ENCODE results near the gene GAPT.
"Not testable (repeated sequence)": the region's sequence is repeated elsewhere in the genome, so short reads cannot be mapped to it uniquely, and the experiment has no call there.

GAPT gene

GRCh38 chr5:58497386-58497785 lies 6.2 kb downstream of the GAPT start:
- intact Hi-C loops (cut with DNase I): loop anchor here (5.0 kb wide), 1 partner anchor 355 kb away; no protein-coding TSS in a partner anchor
- no peak for DNase-seq

GRCh38 chr5:58497921-58498320 lies 6.7 kb downstream of the GAPT start:
- DNase-seq: no peak
- intact Hi-C loops (cut with DNase I): loop anchor here (5.0 kb wide), 1 partner anchor 354 kb away; no protein-coding TSS in a partner anchor

- intact Hi-C loops (cut with DNase I): loop anchor here (5.0 kb wide), 1 partner anchor 354 kb away; no protein-coding TSS in a partner anchor
- DNase-seq: peak in 38 of 42 donors; percentile 8 to 85 (median 56)
Observed at GRCh38 chr5:58498340-58498942, 7.2 kb downstream of the GAPT start.

- intact Hi-C loops (cut with DNase I): loop anchor here (5.0 kb wide), 1 partner anchor 353 kb away; no protein-coding TSS in a partner anchor
- no peak for DNase-seq
Observed at GRCh38 chr5:58499231-58499630, 8.0 kb downstream of the GAPT start.

- intact Hi-C loops (cut with DNase I): loop anchor here (5.0 kb wide), 1 partner anchor 352 kb away; no protein-coding TSS in a partner anchor
- no peak for DNase-seq
Observed at GRCh38 chr5:58499941-58500340, 8.7 kb downstream of the GAPT start.

GRCh38 chr5:58501778-58502417 lies 10.7 kb downstream of the GAPT start:
- intact Hi-C loops (cut with DNase I): no loop called here

GRCh38 chr5:58503390-58504046 lies 12.3 kb downstream of the GAPT start:
- DNase-seq: no peak
- intact Hi-C loops (cut with DNase I): no loop called here

More at GRCh38 chr5:58501778-58502417, 10.7 kb downstream of the GAPT start:
- DNase-seq: peak in 3 of 42 donors; percentile 4 to 36 (median 13)

GRCh38 chr5:58504766-58505165 lies 13.5 kb downstream of the GAPT start:
- intact Hi-C loops (cut with DNase I): no loop called here
- no peak for DNase-seq

- DNase-seq: no peak
- intact Hi-C loops (cut with DNase I): no loop called here
Observed at GRCh38 chr5:58505502-58505901, 14.3 kb downstream of the GAPT start.

GRCh38 chr5:58505971-58506640 lies 14.9 kb downstream of the GAPT start:
- DNase-seq: no peak
- intact Hi-C loops (cut with DNase I): no loop called here

GRCh38 chr5:58507715-58508114 lies 16.5 kb downstream of the GAPT start:
- no peak for DNase-seq
- intact Hi-C loops (cut with DNase I): no loop called here

- intact Hi-C loops (cut with DNase I): no loop called here
Observed at GRCh38 chr5:58517198-58517597, 26.0 kb downstream of the GAPT start.

GRCh38 chr5:58523956-58524355 lies 32.7 kb downstream of the GAPT start:
- DNase-seq: no peak
- intact Hi-C loops (cut with DNase I): no loop called here

More at GRCh38 chr5:58517198-58517597, 26.0 kb downstream of the GAPT start:
- no peak for DNase-seq

- intact Hi-C loops (cut with DNase I): no loop called here
- no peak for DNase-seq
Observed at GRCh38 chr5:58524571-58524970, 33.3 kb downstream of the GAPT start.

- intact Hi-C loops (cut with DNase I): no loop called here
- no peak for DNase-seq
Observed at GRCh38 chr5:58530942-58531490, 39.8 kb downstream of the GAPT start.

- intact Hi-C loops (cut with DNase I); DNase-seq: not testable (repeated sequence)
Observed at GRCh38 chr5:58541935-58542334, 50.7 kb downstream of the GAPT start.

GRCh38 chr5:58542709-58543108 lies 51.5 kb downstream of the GAPT start:
- intact Hi-C loops (cut with DNase I): no loop called here
- DNase-seq: no peak

- intact Hi-C loops (cut with DNase I): no loop called here
- DNase-seq: no peak
Observed at GRCh38 chr5:58543723-58544122, 52.5 kb downstream of the GAPT start.

- intact Hi-C loops (cut with DNase I): no loop called here
- DNase-seq: no peak
Observed at GRCh38 chr5:58544195-58544594, 53.0 kb downstream of the GAPT start.
